HepG2 (cell line): ENCODE measurements around the gene DPH1. TPM values are rescaled to one million over a fixed set of nuclear protein-coding genes. Genes with fewer than 3 reads are reported as not detected.

Source experiments
- ATAC-seq: fragments of 200-7000 bp; cut with Tn5 transposase; 3 replicates; pipeline ENCODE4 v1.9.1; 2020; ENCODE audit warnings: mild to moderate bottlenecking, moderate library complexity
- BruUV-seq: library from RNA; stranded (reverse); fragments of 400-500 nt; replicated peaks from 2 replicates; lab custom pipeline; 2021; lab: Mats Ljungman, UMichigan
- CTCF ChIA-PET: fragments of 300-600 bp; formaldehyde crosslinking; extraction: SDS; loops from one replicate; lab custom pipeline; 2021; ENCODE audit warnings: low total read pairs, inconsistent platforms, low intra/inter-chr PET ratio; lab: Yijun Ruan, JAX
- POLR2A ChIA-PET: fragments of 350-600 bp; sonication (Branson Sonifier 250); formaldehyde crosslinking; loops from one replicate; lab custom pipeline; 2020; ENCODE audit warnings: antibody characterized with exemption, inconsistent platforms; lab: Yijun Ruan, JAX
- DNase-seq: peaks from one replicate; pipeline ENCODE4 v3.0.0-alpha.2; 2015; ENCODE audit warnings: low spot score
- FAIRE-seq: peaks from 3 replicates; lab custom pipeline; 2011; peaks lifted over from hg19 to GRCh38; lab: Jason Lieb, UNC
- H2AFZ ChIP-seq: one replicate; pipeline ENCODE4 v1.6.1; 2011; ENCODE audit warnings: low read length, inconsistent platforms
- H3K27ac ChIP-seq: fragments of 300-600 bp; 3 replicates; pipeline ENCODE4 v1.8.0; 2011; ENCODE audit warnings: mixed run types, mild to moderate bottlenecking, mixed read lengths, low read length, inconsistent platforms; ENCODE audit not compliant: insufficient read depth; ENCODE audit errors: extremely low read length
- H3K27me3 ChIP-seq, 2 experiments: fragments of 200-600 bp in 1 of 2; 2 replicates in 1 of 2; 3 replicates in 1 of 2; pipeline versions ENCODE4 v1.6.0 to v1.8.0; 2011; ENCODE audit warnings: low read length in 2 of 2, mild to moderate bottlenecking in 2 of 2, moderate library complexity in 2 of 2, inconsistent platforms in 1 of 2; ENCODE audit not compliant: insufficient read depth in 2 of 2, control insufficient read depth in 1 of 2
- H3K36me3 ChIP-seq, 2 experiments: fragments of 200-600 bp in 1 of 2; replicated peaks in 1 of 2; 2 replicates in 1 of 2; 3 replicates in 1 of 2; pipeline versions ENCODE4 v1.5.1 to v1.8.0; 2011; ENCODE audit warnings: low read length in 2 of 2, inconsistent platforms in 1 of 2; ENCODE audit not compliant: insufficient read depth in 2 of 2, control insufficient read depth in 1 of 2
- H3K4me1 ChIP-seq: 2 replicates; pipeline ENCODE4 v1.5.1; 2012; ENCODE audit warnings: low read length, inconsistent platforms; ENCODE audit not compliant: insufficient read depth
- H3K4me2 ChIP-seq: 2 replicates; pipeline ENCODE4 v1.6.0; 2011; ENCODE audit warnings: low read depth, low read length, inconsistent platforms
- H3K4me3 ChIP-seq, 3 experiments: fragments of 200-600 bp in 1 of 3; sonication (generic), shearing (Covaris generic) in 1 of 3; replicated peaks in 1 of 3; 2 replicates each; pipeline ENCODE4 v1.5.1; 2011 to 2016; ENCODE audit warnings: low read length in 3 of 3, inconsistent platforms in 2 of 3, low read depth in 2 of 3, mild to moderate bottlenecking in 2 of 3, control low read depth in 1 of 3, mixed read lengths in 1 of 3; ENCODE audit not compliant: insufficient read depth in 1 of 3
- H3K79me2 ChIP-seq: one replicate; pipeline ENCODE4 v1.6.1; 2011; ENCODE audit warnings: low read length, inconsistent platforms; ENCODE audit not compliant: insufficient read depth
- H3K9ac ChIP-seq: 2 replicates; pipeline ENCODE4 v1.6.0; 2011; ENCODE audit warnings: mild to moderate bottlenecking, low read depth, low read length, inconsistent platforms; ENCODE audit not compliant: insufficient read depth
- H3K9me3 ChIP-seq: 2 replicates; pipeline ENCODE4 v1.5.1; 2012; ENCODE audit warnings: mild to moderate bottlenecking, low read length
- H4K20me1 ChIP-seq: 2 replicates; pipeline ENCODE4 v1.6.0; 2011; ENCODE audit warnings: inconsistent platforms, mild to moderate bottlenecking, low read length, moderate library complexity; ENCODE audit not compliant: insufficient read depth
- CREB1 ChIP-seq, 2 experiments: fragments of 450-650 bp in 1 of 2; IDR thresholded peaks; 2 replicates each; pipeline ENCODE4 v1.6.1; 2016 to 2017; ENCODE audit warnings: control low read depth in 1 of 2, mild to moderate bottlenecking in 1 of 2, missing compliant biosample characterization in 1 of 2, missing genetic modification characterization in 1 of 2
- CSRNP2 ChIP-seq: sonication (generic); formaldehyde crosslinking; conservative IDR thresholded peaks from 2 replicates; pipeline ENCODE4 v1.8.0; 2022; ENCODE audit warnings: low read depth, missing genetic modification reagents
- MXD4 ChIP-seq: IDR thresholded peaks from 2 replicates; pipeline ENCODE4 v1.6.1; 2016; ENCODE audit warnings: mild to moderate bottlenecking, missing biosample characterization, missing genetic modification reagents
- ZNF333 ChIP-seq: sonication (generic); formaldehyde crosslinking; IDR thresholded peaks from 2 replicates; pipeline ENCODE4 v1.4.0; 2020; ENCODE audit warnings: mild to moderate bottlenecking, missing genetic modification reagents, borderline replicate concordance
- WGBS: methylation state at CpG from one replicate; pipeline ENCODE4 v1.1.6; 2017; ENCODE audit warnings: low lambda C conversion rate; 5-methylcytosine and 5-hydroxymethylcytosine counted together
- in situ Hi-C: cut with HindIII; loops from 2 replicates; pipeline ENCODE4 v1.10.0; 2017; ENCODE audit warnings: low pct_unique_long_range_greater_than_20kb; ENCODE audit not compliant: extremely low pct_ligation_motif_present
- intact Hi-C: fragments of 100-400 bp; cut with micrococcal nuclease; formaldehyde crosslinking; loops from one replicate; pipeline ENCODE4 v1.10.0; 2022; ENCODE audit not compliant: unreplicated experiment
- polyA plus RNA-seq, 8 experiments: library from polyadenylated mRNA; depleted of rRNA in 3 of 8; stranded (reverse) in 7 of 8; unstranded in 1 of 8; fragments of >200 nt; fragmentation: Illumina TruSeq in 4 of 8; extraction: Trizol in 4 of 8; gene quantifications; 2 replicates each; pipeline versions ENCODE4 v1.2.1 to v1.2.3, GENCODE V29; 2011 to 2016; ENCODE audit warnings: low read depth in 4 of 8, missing spikeins in 1 of 8, mixed read lengths in 1 of 8; ENCODE audit not compliant: insufficient read depth in 1 of 8
- total RNA-seq, 5 experiments: library from RNA; depleted of rRNA; stranded (reverse); fragments of >200 nt; fragmentation: Illumina TruSeq; extraction: Trizol; gene quantifications; 2 replicates each; pipeline ENCODE4 v1.2.3, GENCODE V29; 2016; ENCODE audit warnings: low read depth in 1 of 5
- TF ChIP-seq, protein P1 (sequence below): sonication (generic); formaldehyde crosslinking; IDR thresholded peaks from 2 replicates; pipeline ENCODE4 v1.4.0; 2020; ENCODE audit warnings: missing genetic modification reagents, mild to moderate bottlenecking, borderline replicate concordance

DPH1 gene
- total and polyA plus RNA-seq, 2 of the 13 experiments (the other 11 are each of a cell fraction or from before 2014, with no cell fraction given), result 25.3 to 42.8 TPM

GRCh38 chr17:2033153-2033552 is 3.2 kb downstream of the DPH1 start:
- TF ChIP-seq CREB1 (IDR thresholded peaks at IDR 0.05), result no peak
- no peak for TF ChIP-seq CREB1 (CRISPR knock-in tag; IDR thresholded peaks at IDR 0.05)
- TF ChIP-seq, protein P1, sequence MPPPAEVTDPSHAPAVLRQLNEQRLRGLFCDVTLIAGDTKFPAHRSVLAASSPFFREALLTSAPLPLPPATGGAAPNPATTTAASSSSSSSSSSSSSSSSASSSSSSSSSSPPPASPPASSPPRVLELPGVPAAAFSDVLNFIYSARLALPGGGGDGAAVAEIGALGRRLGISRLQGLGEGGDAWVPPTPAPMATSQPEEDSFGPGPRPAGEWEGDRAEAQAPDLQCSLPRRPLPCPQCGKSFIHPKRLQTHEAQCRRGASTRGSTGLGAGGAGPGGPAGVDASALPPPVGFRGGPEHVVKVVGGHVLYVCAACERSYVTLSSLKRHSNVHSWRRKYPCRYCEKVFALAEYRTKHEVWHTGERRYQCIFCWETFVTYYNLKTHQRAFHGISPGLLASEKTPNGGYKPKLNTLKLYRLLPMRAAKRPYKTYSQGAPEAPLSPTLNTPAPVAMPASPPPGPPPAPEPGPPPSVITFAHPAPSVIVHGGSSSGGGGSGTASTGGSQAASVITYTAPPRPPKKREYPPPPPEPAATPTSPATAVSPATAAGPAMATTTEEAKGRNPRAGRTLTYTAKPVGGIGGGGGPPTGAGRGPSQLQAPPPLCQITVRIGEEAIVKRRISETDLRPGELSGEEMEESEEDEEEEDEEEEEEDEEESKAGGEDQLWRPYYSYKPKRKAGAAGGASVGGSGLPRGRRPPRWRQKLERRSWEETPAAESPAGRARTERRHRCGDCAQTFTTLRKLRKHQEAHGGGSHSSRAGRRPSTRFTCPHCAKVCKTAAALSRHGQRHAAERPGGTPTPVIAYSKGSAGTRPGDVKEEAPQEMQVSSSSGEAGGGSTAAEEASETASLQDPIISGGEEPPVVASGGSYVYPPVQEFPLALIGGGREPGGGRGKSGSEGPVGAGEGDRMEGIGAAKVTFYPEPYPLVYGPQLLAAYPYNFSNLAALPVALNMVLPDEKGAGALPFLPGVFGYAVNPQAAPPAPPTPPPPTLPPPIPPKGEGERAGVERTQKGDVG, result no peak
- TF ChIP-seq MXD4, result no peak
- no peak for TF ChIP-seq CSRNP2 (CRISPR knock-in tag)
- TF ChIP-seq ZNF333 (CRISPR knock-in tag), result no peak
- in situ Hi-C loops, result loop anchor here (25.0 kb wide), 1 partner anchor 321 kb away; the partner anchor contains the start of genes TLCD2 and WDR81
- no TSS peak for BruUV-seq

More at GRCh38 chr17:2033153-2033552, 3.2 kb downstream of the DPH1 start:
- H3K9me3 ChIP-seq, result no peaks in the 10 kb centered on the region
- no peak overlapping the region for H3K9ac ChIP-seq
- CTCF ChIA-PET, result no interaction called here
- peaks cover 4% of the 10 kb centered on the region for H4K20me1 ChIP-seq
- DNase-seq, result no peak
- no peak overlapping the region for H2AFZ ChIP-seq
- FAIRE-seq, result no peak
- peaks cover 15 to 25% of the 10 kb centered on the region in 2 experiments; a peak in 4 of 5 replicates for H3K36me3 ChIP-seq
- intact Hi-C loops, result no loop called here
- ATAC-seq, result no peak
- POLR2A ChIA-PET, result no interaction called here
- no peak overlapping the region for H3K27ac ChIP-seq
- peaks cover 27% of the 10 kb centered on the region for H3K4me1 ChIP-seq
- peaks cover 6% of the 10 kb centered on the region for H3K79me2 ChIP-seq
- WGBS, result 93% methylated on average over 6 of the region's 7 CpGs
- no peak overlapping the region for H3K4me2 ChIP-seq
- peaks cover 0 to 10% of the 10 kb centered on the region in 2 experiments; a peak in 2 of 5 replicates for H3K27me3 ChIP-seq
- no peak overlapping the region for H3K4me3 ChIP-seq
